NCI-H446 (cell line): ENCODE measurements around the gene WAS.
"Not testable (repeated sequence)": the region's sequence is repeated elsewhere in the genome, so short reads cannot be mapped to it uniquely, and the experiment has no call there.

Source experiments
- DNase-seq, 2 experiments: peaks; one replicate each; lab custom pipeline; 2025; lab: John Stamatoyannopoulos, UW

Gene WAS

GRCh38 chrX:48685416-48685815, 1.8 kb downstream of the WAS start:
- DNase-seq = no peak

DNA sequence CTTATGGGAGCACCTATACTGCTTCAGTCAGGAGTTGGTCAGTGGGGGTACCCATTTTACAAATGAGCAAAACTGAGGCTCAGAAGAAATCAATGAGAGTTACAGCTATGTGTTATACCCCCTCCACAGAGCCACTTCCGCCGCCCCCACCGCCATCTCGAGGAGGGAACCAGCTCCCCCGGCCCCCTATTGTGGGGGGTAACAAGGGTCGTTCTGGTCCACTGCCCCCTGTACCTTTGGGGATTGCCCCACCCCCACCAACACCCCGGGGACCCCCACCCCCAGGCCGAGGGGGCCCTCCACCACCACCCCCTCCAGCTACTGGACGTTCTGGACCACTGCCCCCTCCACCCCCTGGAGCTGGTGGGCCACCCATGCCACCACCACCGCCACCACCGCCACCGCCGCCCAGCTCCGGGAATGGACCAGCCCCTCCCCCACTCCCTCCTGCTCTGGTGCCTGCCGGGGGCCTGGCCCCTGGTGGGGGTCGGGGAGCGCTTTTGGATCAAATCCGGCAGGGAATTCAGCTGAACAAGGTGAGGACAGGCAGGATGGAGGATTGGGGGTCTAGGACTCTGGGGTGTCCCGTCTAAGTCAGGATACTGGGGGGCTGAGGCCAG, 5.0 kb downstream of the WAS start:
- no peak for DNase-seq

- no peak for DNase-seq
Observed at GRCh38 chrX:48689208-48689920, 5.8 kb downstream of the WAS start.

- DNase-seq = not testable (repeated sequence)
Observed at GRCh38 chrX:48691746-48692145, 8.1 kb downstream of the WAS start.

DNA sequence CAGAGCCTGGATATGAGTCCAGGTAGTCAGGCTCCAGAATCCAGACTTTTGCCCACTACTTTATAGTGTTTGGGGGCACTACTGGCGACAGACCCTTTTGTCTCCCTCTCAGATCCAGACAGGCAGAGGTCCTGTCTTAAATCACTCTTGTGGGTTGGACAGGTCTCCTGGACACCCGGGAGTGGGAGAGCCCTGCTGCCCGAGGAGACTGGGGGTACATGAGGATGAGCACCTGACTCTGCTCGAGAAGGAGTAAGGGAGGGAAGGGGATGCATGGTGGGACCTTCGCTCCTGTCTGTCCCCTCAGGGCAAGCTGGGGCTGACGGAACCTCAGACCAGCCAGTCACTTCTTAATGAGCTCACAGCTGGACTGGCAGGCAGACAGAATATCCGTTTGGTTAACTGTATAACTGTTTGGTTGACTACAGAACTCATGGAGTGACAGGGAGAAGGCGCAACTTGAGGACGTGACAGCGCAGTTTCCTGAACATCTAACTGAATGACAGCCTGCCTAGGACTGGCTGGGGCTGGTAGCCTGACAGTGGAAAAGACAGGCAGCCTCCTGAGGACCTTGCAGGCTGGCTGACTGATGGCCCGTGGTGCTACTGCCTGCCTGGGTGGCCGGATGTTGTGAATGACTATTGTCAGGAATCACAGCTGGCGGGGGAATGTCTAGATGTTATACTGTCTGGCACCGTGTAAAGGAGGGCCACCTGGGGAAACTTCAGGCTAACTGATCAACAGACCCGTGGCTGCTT, 11.4 kb downstream of the WAS start:
- DNase-seq = no peak

DNA sequence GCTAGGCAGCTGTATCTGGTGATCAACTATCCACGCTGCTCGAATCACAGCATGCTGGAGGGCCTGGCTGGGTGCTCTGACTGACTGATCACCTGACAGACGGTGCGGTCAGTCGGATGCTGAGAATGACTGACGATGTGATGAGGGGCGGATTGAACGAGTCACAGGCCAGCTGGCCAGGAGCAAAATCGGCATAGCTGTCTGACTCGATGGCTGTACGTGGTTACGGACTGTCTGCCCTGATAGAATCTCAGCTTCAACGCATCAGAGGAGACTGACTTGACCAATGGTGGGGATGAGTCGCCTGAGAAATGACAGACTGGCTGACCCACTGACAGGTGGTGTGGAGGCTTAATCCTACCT, 11.9 kb downstream of the WAS start:
- no peak for DNase-seq

DNA sequence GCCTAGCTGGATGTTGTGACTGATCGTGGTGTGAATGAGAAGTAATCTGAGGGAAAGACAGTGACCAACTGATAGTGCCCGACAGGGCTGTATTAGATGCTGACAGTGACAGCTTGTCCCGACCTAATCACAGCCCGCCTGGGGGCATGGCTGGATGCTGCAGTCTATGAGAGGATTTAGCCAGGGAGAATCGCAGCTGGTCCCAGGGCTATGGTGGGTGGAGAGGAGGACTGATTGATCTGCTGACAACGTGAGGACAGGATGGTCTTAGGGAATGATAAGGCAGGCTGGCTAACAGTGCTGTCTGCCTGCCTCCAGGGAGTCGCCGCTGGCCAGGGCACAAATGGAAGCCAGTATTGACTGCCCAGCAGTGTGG, 12.3 kb downstream of the WAS start:
- no peak for DNase-seq

DNA sequence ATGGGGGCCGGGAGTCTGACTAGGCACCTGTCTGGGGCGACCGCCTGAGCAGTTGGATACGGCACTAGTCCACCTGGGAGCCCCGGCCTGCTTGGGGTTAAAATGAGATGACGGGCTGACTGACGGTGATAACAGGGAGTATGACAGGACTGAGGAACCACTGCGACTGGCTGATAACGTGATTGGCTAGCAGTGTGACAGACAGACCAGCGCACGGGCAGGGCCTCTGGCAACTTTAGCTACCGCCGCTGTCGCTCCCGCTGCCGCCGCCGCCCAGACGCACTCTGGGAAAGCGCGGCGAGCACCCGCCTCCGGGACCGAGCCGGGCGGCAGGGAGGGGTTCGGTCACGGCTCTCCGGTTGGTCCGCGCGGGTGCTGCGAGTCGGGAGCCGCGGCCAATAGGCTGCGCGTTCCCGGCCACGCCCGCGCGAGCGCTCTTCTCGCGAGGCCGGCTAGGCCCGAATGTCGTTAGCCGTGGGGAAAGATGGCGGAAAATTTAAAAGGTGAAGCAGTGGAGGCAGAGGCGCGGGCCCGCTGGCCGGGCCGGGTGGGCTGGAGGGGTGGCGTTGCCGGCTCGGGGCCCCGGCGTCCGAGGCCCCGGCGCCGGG, 12.8 kb downstream of the WAS start, which contains the start of gene SUV39H1:
Gene SUV39H1 (plus strand): TSS at position 434 of the 608 bp plus-strand sequence. CDS start 51 bp downstream, at position 485.
- peak; percentile 54 to 92 for DNase-seq

DNA sequence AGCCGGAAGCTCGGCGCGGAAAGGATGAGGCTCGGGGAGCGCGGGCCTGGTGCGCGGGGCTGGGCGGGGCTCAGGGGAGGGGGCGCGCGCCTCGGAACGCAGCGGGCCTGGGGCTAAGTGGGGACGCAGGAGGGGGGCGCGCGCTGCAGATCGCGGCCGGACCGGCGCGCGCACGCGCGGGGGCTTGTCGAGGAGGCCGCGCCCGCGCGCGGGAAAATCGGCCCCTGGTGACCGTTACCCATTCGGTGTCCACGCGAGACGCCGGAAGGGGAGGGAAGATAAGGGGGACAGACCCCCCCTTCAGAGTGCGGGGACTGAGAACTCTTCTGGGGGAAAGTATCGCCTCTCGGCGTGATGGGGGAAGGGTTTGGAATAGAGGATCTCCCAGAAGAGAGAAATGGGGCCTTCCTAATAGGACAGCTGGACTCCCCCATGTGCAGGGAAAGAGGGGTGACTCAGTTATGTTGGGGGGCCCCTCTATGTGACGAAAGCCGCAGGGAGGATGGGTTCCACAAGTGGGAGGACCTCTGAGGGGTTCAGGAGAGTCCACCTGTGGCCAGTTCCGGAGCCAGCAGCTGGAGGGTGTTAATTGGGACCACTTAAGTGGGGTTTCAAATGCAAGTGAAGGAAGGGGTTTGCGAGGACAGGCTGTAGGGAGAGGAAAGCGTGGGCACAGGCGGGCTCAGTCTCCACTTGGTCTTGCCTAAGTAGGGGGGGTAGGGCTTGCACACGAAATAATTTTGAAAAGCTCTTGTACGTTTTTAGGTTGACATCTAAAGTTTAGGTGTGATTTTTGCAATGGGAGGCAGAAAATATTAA, 13.5 kb downstream of the WAS start:
- peak; percentile 33 to 58 for DNase-seq

DNA sequence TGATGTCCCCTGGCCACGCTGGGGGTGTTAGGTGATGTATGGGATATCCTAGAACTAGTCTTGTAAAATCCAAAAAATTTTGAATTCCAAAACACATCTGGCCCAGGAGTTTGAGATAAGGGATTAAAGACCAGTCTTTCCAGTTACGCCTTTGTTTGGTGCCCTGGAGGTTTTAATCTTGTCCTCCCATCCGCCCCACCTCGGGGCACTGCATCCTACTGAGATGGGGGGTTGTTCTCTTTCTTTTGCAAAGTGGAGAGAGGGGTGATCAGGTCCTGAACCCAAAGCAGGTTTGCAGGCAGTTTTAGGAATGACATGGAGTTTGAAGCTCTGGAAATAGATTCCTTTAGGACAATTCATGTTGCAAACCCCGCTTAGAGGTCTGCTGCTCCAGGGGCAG, 14.7 kb downstream of the WAS start:
- no peak for DNase-seq

GRCh38 chrX:48700246-48700645, 16.6 kb downstream of the WAS start:
- DNase-seq = no peak

DNA sequence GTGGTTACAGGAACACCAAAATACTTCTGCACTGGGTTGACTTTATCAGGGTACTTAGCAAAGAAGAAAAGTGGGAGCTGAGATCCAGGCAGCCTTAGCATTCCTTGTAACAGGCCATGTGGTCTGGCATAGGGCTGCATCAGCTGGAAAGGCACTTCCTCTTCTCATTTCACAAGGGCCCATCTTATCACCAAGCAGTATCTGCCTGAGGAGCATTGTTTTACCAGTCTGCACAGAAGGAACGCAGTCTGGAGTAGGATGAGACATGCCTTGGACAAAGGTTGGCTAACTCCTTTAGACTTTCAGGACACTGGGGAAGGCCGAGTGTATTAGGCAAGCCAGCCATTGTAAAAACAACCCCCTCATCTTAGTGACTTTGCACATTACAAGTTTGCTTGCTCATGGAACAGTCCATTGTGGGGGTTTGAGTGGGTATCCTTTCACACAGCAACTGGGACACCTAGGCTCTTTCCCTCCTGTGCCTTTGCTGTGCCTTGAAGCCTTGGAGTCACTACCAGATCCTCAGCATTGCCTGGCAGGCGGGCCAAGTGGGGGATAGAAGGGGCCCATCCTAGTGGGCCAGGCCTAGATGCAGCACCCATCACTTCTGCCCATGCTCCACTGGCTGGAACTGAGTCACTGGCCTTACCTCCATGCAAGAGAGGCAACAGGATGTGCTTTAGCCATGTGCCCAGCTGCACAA, 17.5 kb downstream of the WAS start:
- no peak for DNase-seq

DNA sequence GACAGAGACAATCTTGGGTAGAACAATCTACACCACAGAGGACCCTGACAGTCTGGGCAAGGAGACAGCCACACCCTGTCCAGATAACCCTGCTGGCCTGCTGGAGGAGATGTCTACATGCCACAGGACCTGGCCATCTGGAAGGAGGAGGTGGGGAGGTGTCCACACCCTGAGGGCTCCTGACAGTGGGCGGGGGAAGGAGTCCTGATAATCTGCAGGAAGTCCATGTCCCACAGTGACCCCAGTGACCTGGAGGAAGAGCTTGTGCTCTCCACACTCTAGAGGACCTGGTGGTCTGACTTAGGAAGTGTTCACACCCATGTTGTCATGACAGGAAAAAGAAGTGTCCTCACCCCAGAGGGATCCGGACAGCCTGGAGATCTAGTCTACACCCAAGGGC, 18.4 kb downstream of the WAS start:
- no peak for DNase-seq

- no peak for DNase-seq
Observed at GRCh38 chrX:48702716-48703115, 19.1 kb downstream of the WAS start.

- DNase-seq = no peak
Observed at GRCh38 chrX:48703228-48703627, 19.6 kb downstream of the WAS start.

GRCh38 chrX:48703642-48704481, 20.3 kb downstream of the WAS start:
- DNase-seq = peak in 1 of 2 experiments; percentile 66

- no peak for DNase-seq
Observed at GRCh38 chrX:48705871-48706270, 22.3 kb downstream of the WAS start.

- DNase-seq = no peak
Observed at GRCh38 chrX:48709522-48710112, 26.0 kb downstream of the WAS start.

- DNase-seq = no peak
Observed at GRCh38 chrX:48711162-48711928, 27.7 kb downstream of the WAS start.
